Posterior cingulate gyrus (tissue), 11 donors: ENCODE data around the gene TMEM250.

Experiments
- DNase-seq, 10 donors: peaks; one replicate each; pipeline versions ENCODE4 v3.0.0 to v3.0.0-alpha.2; 2020 to 2021; ENCODE audit warnings: mixed read lengths in 3 of 10
- intact Hi-C: fragments of 100-400 bp; cut with DNase I; formaldehyde crosslinking; loops from one replicate; pipeline ENCODE4 v1.15.1; 2023

Gene TMEM250

DNA sequence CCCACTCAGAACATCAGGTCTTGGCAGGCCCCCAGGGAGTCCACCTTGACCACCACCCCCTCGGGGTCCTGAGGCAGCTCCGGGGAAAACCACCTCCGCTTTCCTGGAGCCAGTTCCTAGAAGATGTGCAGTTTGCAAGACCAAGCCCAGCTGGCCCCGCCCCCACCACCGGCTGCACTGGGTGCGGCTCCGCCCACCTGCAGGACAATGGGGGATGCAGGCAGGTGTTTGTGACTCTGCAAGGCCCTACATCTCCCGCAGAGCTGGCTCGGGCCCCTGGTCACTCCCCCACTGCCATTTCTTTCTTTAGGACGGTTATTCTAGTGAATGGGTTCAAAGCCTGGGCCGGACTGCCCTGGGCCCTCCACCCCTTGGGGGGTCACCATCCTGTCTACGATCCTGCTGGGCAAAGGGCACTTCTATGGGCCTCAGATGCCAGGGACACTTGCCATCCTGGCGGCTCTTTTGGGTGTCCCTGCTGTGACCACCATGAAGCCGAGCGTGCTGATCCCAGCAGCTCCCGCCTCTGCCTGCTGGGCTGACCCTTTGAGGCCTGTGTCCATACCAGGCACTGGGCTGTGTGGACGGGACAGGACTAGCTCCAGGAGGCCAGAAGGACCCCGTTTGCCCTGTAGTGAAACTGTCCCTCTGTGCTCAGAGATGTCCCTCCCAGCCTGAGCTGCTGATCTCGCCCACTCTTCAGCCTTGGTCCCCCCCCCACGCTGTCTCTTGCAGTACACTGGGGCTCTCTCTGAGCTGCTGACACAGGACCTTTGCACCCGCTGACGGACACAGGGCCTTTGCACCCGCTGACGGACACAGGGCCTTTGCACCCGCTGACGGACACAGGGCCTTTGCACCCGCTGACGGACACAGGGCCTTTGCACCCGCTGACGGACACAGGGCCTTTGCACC lies 17.7 kb downstream of the TMEM250 start:
- DNase-seq: no peak
- intact Hi-C loops: no loop called here

DNA sequence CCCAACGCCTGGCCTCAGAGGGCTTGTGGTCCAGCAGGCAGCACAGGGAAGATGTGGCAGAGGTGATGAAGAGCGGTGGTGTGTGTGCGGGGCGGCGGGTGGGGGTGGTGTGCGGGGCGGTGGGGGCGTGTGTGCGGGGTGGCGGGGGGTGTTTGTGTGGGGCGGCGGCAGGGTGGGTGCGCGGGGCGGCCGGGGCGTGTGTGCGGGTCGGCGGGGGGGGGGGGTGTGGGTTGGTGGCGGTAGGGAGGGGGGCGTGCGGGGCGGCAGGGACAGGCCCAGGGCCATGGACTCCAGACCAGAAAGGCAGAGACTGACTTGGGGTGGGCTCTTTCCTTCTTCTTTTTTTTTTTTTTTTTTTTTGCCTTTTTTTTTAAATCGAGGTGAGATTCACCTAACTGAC lies 19.1 kb downstream of the TMEM250 start:
- DNase-seq: no peak
- intact Hi-C loops: no loop called here

DNA sequence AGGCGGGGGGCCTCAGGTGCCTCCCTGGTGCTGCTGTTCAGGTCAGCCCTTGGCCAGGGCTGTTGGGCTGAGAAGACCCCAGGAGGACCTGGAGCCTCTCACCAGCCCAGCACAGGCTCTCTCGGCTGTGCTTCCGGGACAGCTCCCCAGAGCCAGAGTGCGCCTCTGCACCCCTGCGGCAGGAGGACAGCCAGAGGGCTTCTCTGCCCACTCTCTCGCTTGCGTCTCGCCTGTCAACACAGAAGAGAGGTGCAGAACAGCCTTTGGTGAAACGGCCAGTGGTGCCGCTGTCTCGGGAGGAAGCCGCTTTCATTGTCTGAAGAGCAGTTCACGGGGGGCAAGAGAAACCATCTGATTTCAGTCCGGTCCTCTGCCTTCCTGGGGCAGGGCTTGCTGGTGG lies 19.8 kb downstream of the TMEM250 start:
- intact Hi-C loops: no loop called here
- DNase-seq: no peak

DNA sequence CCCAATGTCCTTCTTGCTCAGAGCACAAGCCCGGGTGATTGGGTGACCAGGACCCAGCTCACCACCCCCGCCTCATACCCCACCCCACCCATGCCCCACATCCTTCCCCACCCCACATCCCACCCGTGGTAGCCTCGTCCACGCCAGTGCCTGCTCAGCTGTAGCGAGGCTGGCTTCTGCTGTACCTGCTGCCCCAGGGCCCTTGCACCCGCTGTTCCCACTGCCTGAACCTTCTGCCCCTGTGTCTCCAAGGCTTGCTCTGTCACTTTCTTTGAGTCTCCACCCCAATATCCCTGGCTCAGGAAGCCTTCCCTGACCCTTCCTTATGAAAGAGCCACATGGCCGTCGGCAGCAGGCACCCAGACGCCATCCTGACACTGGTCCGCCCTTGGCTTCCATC lies 20.5 kb downstream of the TMEM250 start:
- no peak for DNase-seq
- intact Hi-C loops: no loop called here

DNA sequence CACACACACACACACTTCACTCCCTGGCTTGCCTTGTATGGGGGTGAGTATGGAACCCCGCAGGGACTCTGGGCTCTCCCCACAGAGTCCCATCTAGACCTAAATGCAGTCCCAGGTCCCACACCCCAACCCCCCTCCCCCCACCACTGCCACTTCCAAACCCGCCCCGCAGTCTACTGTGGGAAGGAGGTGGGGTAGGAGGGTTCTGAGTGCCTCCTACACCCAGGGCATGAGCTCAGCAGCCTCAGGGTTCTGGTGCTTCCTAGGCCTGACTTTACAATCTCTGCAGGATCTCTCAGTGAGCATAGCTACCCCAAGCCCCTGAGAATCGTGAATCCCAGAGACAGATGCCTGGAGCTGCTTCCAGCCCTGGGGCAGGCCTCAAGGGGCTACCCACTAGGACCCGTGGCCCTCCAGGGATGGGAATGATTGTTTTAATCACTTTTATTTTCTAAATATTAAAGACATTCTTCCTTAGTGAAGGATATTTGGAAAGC lies 22.1 kb downstream of the TMEM250 start:
- DNase-seq: no peak
- intact Hi-C loops: no loop called here

DNA sequence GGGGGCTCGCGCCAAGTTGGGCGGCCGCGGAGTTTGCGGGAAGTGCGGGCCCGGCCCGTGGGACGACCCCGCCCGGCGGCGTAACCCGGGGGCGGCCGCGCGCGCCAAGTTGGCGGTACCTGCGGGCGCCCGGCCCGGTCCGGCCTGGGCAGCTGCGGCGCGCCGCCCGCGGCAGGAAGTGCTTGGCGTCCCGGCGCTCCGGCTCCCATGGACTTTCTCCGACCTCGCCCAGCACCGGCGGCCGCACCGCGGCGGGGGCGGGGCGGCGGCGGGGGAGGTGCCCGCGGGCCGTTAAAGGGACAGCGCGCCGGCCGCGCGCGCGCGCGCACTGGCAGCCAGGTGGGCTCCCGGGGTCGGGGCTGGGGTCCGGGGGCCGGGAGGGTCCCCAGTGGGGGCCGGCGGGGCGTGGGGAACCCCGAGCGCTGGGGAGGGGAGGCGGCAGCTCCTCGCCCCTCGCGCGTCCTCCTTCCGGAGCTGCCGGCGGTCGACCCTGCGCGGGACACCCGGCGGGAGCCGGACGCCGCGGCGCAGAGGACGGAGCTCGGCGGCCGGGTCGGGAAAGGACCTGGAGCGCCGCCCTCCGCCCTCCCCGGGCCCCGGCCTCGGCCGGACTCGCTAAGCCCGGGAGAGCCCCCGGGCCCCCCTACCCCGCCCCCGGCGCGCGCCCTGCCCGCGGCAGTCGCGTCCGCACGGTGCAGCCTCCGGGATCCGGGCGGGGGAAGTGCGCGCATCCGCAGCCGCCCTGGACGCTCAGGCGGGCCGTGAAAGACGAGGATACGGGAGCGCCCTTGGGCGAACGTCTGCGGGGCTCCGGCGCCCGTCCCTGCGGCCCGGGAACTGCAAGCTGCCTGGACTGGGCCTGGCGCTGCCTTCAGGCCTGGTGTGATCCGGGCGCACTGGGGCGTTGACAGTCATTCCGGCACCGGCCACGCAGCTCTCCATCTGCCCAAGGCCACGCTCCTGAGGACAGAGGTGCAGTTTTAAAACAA lies 23.3 kb downstream of the TMEM250 start, which contains the start of gene NACC2:
NACC2 (minus strand) TSS at position 220 of the 989 bp plus-strand sequence. CDS start 44,768 bp downstream, outside the sequence.
- peak in 2 of 10 donors; percentile 48 to 68 for DNase-seq
- intact Hi-C loops: no loop called here

DNA sequence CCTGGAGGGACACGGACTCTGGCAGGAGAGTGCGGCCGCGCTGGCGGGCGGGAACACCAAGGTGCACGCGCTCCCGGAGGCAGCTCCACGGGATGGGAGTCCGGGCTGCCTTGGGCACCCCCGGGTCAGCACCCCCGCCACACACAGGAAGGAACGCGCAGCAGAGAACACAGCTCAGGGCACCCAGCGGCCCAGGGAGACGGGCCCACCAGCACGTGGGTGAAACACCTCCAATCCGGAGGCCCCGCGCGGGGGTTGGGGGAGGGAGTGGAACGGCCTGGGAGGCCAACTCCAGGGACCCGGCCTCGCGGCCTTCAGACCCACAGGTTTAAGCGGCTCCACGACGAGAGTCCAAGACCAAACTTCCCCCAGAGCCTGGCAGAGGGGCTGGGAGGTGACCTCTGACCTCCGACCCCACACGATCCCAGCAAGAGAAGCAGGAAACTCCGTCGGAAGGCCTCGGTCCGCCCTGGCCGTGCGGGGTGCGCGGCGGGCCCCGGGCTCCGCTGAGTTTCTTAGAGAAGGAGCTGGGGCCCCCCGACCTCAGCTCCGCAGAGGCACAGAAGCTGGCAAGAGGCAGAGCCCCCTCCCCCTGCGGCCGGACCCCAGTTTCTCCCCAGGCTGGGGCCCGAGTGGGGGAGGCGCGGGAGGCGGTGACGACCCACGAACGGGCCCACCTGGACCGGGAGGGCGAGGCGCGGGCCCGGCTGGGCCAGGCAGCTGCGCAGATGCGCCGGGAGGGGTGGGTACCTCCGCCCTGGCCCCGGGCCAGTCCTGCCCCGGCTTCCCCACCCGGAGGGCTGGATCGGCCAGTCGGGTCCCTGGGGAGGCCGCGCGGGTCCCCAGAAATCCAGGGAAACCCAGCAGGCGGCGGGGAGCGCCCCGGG lies 24.4 kb downstream of the TMEM250 start:
- DNase-seq: no peak
- intact Hi-C loops: no loop called here

DNA sequence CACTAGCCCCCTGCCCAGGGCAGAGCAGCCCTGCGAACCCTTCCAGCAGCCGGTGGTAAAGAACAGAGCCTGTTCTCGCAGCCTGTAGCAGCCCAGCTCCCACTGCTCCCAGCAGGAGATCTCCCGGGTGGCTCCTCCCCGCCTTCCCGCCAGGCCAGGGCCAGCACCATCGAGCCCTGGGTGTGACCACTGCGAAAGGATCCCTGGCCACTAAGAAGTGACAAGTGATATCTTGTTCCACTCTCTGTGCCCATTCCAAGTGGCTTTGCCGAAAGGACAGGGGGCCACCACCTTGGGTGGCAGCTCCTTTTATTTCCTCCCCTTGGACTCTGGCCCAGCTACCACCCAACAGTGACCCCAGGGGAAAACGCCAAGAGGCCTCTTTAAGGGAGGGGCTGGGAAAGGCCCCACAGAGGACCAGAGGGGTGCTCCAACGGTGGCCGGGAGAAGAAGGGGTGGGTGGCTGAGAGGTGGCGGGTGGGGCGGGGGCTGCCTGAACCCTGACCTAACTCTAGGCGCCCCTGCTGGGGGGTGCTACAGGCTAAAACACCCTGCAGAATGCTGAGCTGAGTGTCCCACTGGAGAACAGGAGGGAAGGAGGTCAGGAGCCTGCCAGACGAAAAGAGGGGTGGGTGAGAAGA lies 25.2 kb downstream of the TMEM250 start:
- intact Hi-C loops: no loop called here
- peak in 1 of 10 donors; percentile 87 for DNase-seq

DNA sequence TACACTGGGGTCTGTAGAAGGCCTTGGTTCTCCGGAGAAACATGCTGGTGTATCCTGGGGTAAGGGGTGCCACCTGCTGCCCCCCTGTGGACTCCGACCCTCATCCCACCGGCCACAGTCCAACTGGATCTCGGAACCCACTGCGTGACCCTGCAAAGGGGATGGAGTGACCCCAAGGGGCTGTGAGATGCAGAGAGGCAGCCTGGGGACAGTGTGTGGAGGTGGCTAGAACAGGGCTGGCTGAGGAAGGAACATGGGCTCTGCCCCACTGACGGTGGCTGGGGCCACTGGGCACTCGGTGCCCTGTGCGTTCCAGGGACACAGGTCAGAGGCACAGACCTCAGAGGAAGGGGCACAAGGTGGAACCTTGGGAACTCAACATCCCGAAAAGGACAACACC lies 25.9 kb downstream of the TMEM250 start:
- intact Hi-C loops: no loop called here
- peak in 1 of 10 donors; percentile 81 for DNase-seq

DNA sequence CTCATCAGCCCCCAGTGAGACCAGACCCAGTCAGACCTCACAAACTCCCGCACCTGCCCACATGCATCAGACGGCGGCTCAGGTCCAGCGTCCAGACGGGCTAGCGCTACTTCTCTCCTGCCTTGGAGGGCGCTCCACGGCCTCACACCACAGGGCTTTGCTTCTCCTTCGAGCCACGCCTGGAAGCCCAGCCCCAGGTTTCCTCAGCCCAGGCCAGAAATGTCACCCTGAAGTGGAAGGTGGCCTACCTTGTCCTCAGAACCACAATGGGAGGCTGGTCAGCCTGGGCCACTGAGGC lies 26.4 kb downstream of the TMEM250 start:
- intact Hi-C loops: no loop called here
- peak in 1 of 10 donors; percentile 83 for DNase-seq

DNA sequence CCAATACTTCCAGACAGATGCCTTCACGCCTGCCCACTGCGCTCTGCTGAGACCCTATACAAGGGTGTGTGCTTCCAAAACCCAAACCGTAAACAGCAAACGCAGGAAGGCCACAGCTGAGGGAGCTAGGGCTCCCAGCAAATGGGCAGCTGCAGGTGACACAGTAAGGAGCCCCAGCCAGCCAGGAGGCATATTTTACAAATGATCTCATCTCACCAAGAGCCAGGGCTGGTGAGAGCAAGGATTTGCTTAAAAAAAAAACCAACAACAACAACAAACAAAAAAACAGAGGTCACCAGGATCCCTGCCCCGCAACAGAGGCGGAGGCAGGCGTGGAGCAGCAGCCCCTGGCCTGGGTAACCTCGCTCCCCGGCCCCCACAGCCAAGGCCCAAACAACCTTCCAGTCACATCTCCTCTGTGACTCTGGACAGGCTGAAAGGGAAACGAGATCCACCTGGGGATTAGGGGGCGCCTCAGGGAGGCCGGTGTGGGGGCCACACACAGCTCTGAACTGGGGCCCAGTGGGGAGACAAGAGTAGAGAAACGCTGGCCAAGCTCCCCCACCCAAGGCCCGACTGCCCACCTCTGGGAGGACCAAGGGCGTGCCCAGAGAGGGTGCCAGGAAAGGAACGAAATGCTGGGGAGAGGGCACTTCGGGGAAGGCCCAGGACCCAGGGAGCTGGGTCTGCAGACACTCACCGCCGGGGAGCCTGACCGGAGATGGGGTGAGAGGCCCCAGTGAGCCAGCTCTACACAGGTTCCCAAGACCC lies 26.9 kb downstream of the TMEM250 start:
- DNase-seq: peak in 1 of 10 donors; percentile 68
- intact Hi-C loops: loop anchor here (2.0 kb wide), 1 partner anchor 31 kb away; no protein-coding TSS in a partner anchor

DNA sequence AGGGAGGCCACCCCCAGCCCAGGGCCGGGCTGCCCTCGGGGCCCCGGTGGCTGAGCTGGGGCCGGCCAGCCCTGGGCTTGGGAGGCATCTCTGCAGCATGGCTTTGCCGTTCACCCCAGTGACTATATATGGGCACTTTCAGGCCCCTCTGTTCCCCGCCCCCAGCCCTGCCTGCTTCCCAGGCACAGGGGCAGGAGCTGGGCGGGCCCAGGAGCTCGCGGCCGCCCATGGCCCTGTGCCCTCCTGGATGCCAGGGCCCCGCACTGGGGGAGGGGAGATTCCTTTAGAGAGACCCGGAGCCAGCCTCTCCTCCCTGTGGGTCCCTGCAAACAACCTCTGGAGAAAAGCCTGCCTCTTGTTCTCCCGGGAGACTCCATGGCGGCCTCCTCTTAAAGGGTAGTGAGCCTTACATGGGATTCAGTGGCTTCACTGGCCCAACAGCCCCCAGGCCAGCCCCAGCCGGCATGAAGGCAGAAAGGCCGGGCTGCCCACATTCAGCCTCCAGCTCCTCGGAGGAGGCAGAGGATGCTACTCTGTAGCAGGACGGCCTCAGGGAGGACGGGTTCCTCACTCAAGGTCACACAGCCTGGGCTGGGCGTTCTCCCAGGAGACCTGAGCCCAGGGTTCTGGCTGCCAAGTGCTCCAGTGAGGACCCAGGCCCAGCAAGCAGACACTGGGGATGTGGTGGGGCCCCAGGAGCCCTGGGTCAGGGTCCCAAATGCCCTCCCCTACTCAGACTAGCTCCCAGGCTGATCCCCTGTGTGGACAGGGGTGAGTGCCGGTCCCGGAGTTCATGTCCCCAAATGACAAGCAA lies 27.7 kb downstream of the TMEM250 start:
- intact Hi-C loops: loop anchor here (2.0 kb wide), 1 partner anchor 32 kb away; no protein-coding TSS in a partner anchor
- DNase-seq: peak in 3 of 10 donors; percentile 62 to 74 (median 62)

DNA sequence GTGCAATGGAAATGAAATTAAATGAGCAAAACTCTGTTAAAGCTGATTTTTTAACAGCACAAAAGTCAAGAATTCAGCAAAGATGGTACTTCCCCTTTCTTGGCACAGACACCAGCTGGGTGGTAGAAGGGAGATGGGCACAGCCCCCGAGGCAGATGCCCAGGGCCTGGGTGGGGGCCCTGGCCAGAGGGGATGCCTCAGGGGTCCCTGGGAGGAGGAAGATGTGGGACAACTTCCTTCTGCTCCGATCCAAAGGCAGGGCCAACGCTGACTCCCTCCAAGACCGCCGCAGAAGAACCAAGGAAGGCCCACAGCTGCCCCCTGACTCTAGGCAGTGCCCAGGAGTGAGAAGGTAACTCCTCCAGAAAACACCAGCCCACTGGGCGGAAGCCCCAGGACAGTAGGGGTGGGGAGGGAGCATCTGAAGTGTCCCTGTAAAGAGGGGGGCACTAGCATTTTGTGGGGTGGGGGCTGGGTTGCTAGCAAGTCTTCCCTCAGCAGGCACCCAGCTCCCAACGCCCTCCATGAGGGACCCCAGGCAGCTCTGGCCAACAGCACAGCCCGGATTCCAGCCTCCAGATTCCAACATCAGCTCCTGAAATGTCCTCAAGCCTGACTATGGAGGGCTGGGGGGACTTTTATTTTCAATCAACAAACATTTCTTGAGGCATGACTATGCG lies 28.5 kb downstream of the TMEM250 start:
- peak in 3 of 10 donors; percentile 38 to 57 (median 54) for DNase-seq

DNA sequence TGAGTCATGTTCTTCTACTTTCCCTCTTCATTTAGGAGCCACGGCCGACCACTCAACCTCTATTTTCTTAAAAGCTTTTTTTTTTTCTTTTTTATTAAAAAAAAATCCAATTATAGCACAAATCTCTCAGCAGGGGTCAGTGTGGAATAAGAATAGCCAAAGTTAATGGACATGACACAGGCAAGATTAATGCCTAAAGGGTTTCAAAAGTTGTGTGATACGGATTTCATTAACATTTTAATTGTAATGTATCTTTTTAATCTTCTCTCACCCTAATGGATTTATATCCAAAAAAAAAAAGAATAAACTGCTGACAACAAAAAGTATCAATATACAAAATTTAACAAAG lies 29.0 kb downstream of the TMEM250 start:
- no peak for DNase-seq
- intact Hi-C loops: loop anchor here (2.0 to 5.0 kb wide), 2 partner anchors 33 to 37 kb away; no protein-coding TSS in a partner anchor

More for the DNA sequence above, 28.5 kb downstream of the TMEM250 start:
- intact Hi-C loops: loop anchor here (2.0 kb wide), 1 partner anchor 33 kb away; no protein-coding TSS in a partner anchor

DNA sequence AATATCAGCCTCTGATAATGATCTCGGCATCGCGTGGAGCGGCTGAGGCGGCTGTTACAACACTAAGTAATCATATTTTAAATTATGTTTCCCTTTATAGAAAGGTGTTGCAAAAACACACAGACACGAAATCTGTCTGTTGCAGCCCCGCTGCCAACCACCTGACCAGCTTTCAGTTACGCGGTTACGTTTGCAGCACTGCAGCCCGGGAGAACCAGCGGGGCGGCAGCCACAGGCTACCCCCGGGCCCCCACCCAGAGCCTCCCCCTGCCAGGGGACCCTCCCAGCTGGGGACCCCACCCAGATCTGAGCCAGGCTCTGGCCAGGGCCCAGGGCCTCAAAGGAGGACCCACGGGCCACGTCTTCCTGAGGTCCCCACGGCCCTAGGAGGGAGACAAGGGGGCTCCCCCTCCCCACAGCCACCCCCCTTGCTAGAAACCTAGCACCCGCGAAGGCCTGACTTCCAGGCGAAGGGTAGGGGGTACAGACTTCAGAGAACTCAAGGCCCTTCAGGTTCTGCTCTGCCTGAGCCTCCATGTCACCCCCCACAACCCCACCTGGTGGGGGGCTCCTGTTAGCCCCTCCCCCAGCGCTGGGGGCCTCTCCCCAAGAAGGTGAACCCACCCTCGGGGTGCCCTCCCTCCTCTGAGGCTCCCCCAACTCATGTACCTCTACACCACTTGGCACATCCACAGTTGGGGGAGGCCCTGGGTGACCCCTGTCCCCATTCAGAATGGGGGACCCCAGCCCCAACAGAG lies 29.6 kb downstream of the TMEM250 start:
- intact Hi-C loops: loop anchor here (5.0 kb wide), 1 partner anchor 37 kb away; no protein-coding TSS in a partner anchor
- peak in 3 of 10 donors; percentile 86 to 92 (median 89) for DNase-seq

DNA sequence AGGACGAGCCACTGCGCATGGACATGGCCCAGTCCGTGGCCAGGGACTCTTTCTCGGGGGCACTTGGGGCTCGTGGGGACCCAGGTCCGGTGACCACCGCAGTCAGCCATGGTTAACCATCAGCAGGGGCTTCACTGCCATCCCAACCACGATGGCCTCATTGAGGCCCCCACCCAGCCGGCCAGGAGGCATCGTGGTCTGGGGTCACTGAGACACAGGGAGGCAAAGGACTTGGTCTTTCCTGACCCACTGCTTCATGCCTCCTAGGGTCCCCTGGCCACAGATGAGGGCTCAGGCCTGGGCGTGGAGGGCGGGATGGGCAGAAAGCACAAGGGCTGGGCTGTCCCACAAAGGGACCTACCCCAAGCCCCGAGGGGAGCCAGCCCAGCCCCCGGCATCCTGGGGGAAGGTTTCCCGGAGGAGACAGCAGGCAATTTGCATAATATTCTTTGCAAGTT lies 30.2 kb downstream of the TMEM250 start:
- intact Hi-C loops: loop anchor here (5.0 kb wide), 1 partner anchor 36 kb away; no protein-coding TSS in a partner anchor
- DNase-seq: peak in 1 of 10 donors; percentile 62
